GM19372 (cell line): Measurements from ENCODE around the gene CCT6B.
"Not testable (repeated sequence)": the region's sequence is repeated elsewhere in the genome, so short reads cannot be mapped to it uniquely, and the experiment has no call there.

Source experiments
- ATAC-seq: cut with Tn5 transposase; IDR thresholded peaks from one replicate; pipeline ENCODE4 v1.9.1; 2021; ENCODE audit warnings: mild to moderate bottlenecking, low read depth, moderate library complexity; ENCODE audit not compliant: unreplicated experiment

CCT6B gene

GRCh38 chr17:34961093-34961911 is at the start of gene CCT6B, which contains the start of gene ZNF830:
TSS of gene CCT6B (minus strand) at chr17:34961460. CDS start at chr17:34961393, 67 bp downstream.
TSS of gene ZNF830 (plus strand) at chr17:34961540. CDS start at chr17:34961567, 27 bp downstream.
- peak; percentile 83 for ATAC-seq

- no peak for ATAC-seq
Measured at GRCh38 chr17:35010093-35010492, 48.8 kb upstream of the CCT6B start.

- ATAC-seq = no peak
Measured at GRCh38 chr17:35006961-35007360, 45.7 kb upstream of the CCT6B start.

- no peak for ATAC-seq
Measured at GRCh38 chr17:35006345-35006744, 45.1 kb upstream of the CCT6B start.

GRCh38 chr17:35003778-35004177 is 42.5 kb upstream of the CCT6B start:
- no peak for ATAC-seq

- no peak for ATAC-seq
Measured at GRCh38 chr17:35002876-35003551, 41.8 kb upstream of the CCT6B start.

- no peak for ATAC-seq
Measured at GRCh38 chr17:35001549-35001948, 40.3 kb upstream of the CCT6B start.

- not testable (repeated sequence) for ATAC-seq
Measured at GRCh38 chr17:35000965-35001364, 39.7 kb upstream of the CCT6B start.

GRCh38 chr17:34999456-34999855 is 38.2 kb upstream of the CCT6B start:
- no peak for ATAC-seq

- no peak for ATAC-seq
Measured at GRCh38 chr17:34998205-34998604, 36.9 kb upstream of the CCT6B start.

- ATAC-seq = no peak
Measured at GRCh38 chr17:34997355-34997862, 36.1 kb upstream of the CCT6B start.

GRCh38 chr17:34996422-34997285 is 35.4 kb upstream of the CCT6B start:
- no peak for ATAC-seq

- ATAC-seq = no peak
Measured at GRCh38 chr17:34993031-34993430, 31.8 kb upstream of the CCT6B start.

- ATAC-seq = no peak
Measured at GRCh38 chr17:34991606-34992005, 30.3 kb upstream of the CCT6B start.

- ATAC-seq = no peak
Measured at GRCh38 chr17:34990921-34991365, 29.7 kb upstream of the CCT6B start.

- no peak for ATAC-seq
Measured at GRCh38 chr17:34989473-34989872, 28.2 kb upstream of the CCT6B start.

- no peak for ATAC-seq
Measured at GRCh38 chr17:34988644-34989043, 27.4 kb upstream of the CCT6B start.

GRCh38 chr17:34987232-34987631 is 26.0 kb upstream of the CCT6B start:
- no peak for ATAC-seq

GRCh38 chr17:34981538-34982241 is 20.4 kb upstream of the CCT6B start:
- no peak for ATAC-seq
